Measurements from ENCODE around the gene HSF5. TPM values are rescaled to one million over a fixed set of nuclear protein-coding genes. Genes with fewer than 3 reads are reported as not detected.
"Not testable (repeated sequence)": the region's sequence is repeated elsewhere in the genome, so short reads cannot be mapped to it uniquely, and the experiment has no call there.

HSF5 gene
- total and polyA plus RNA-seq, 4 donors: 0.09 to 0.17 TPM; not detected in 2

- H3K4me1 ChIP-seq (ENCODE audit: control insufficient read depth in 4 of 4, insufficient read depth in 4 of 4, low read length in 3 of 4): peaks cover 0 to 10% (median 3%) of the 10 kb centered on the region in 4 donors
- no peak overlapping the region for H3K27ac ChIP-seq (ENCODE audit: low read depth in 1 of 2, low read length in 2 of 2)
- peaks cover 0 to 2% (median under 1%) of the 10 kb centered on the region in 4 donors for H3K36me3 ChIP-seq (ENCODE audit: control insufficient read depth in 4 of 4, insufficient read depth in 3 of 4, low read depth in 1 of 4, low read length in 3 of 4)
- WGBS: 55% methylated on average over 3 of the region's 3 CpGs
- H3K9me3 ChIP-seq (ENCODE audit: control insufficient read depth in 4 of 4, low read length in 3 of 4): no peaks in the 10 kb centered on the region
- no peak for DNase-seq (ENCODE audit: low spot score)
- H3K27me3 ChIP-seq (ENCODE audit: control insufficient read depth in 4 of 4, insufficient read depth in 4 of 4, low read length in 3 of 4): no peaks in the 10 kb centered on the region
- no peak overlapping the region for H3K4me3 ChIP-seq (ENCODE audit: low read depth in 1 of 3, low read length in 3 of 3)
- no peak overlapping the region for H3K9ac ChIP-seq (ENCODE audit: low read depth in 1 of 2, low read length in 2 of 2)
- no peak for TF ChIP-seq NR2F2 (IDR thresholded peaks at IDR 0.05)
- no peak for TF ChIP-seq HNF4A (conservative IDR thresholded peaks at IDR 0.05)
- no peak for TF ChIP-seq RAD21 (IDR thresholded peaks at IDR 0.05)
- no peak for TF ChIP-seq YY1 (IDR thresholded peaks at IDR 0.05)
- no peak for TF ChIP-seq ZBTB33 (IDR thresholded peaks at IDR 0.05)
- no peak for TF ChIP-seq CTCF (IDR thresholded peaks at IDR 0.05; ENCODE audit: low read depth, low read length, missing input control)
Measured at GRCh38 chr17:58398574-58399266, 89.5 kb downstream of the HSF5 start.

GRCh38 chr17:58397421-58397820 is 90.8 kb downstream of the HSF5 start:
- WGBS: 85% methylated on average over 5 of the region's 5 CpGs
- H3K27me3 ChIP-seq (ENCODE audit: control insufficient read depth in 4 of 4, insufficient read depth in 4 of 4, low read length in 3 of 4); H3K9ac ChIP-seq (ENCODE audit: low read depth in 1 of 2, low read length in 2 of 2); H3K4me3 ChIP-seq (ENCODE audit: low read depth in 1 of 3, low read length in 3 of 3); H3K27ac ChIP-seq (ENCODE audit: low read depth in 1 of 2, low read length in 2 of 2); H3K36me3 ChIP-seq (ENCODE audit: control insufficient read depth in 4 of 4, insufficient read depth in 3 of 4, low read depth in 1 of 4, low read length in 3 of 4); DNase-seq (ENCODE audit: low spot score); H3K9me3 ChIP-seq (ENCODE audit: control insufficient read depth in 4 of 4, low read length in 3 of 4): not testable (repeated sequence)
- H3K4me1 ChIP-seq (ENCODE audit: control insufficient read depth in 4 of 4, insufficient read depth in 4 of 4, low read length in 3 of 4): peaks cover 0 to 14% (median 3%) of the 10 kb centered on the region in 4 donors

- Histone ChIP-seq H3K9me3 (ENCODE audit: control insufficient read depth in 4 of 4, low read length in 3 of 4) (no peaks in the 10 kb centered on the region), H3K4me1 (ENCODE audit: control insufficient read depth in 4 of 4, insufficient read depth in 4 of 4, low read length in 3 of 4) (peaks cover 5 to 26% (median 13%) of the 10 kb centered on the region in 4 donors), H3K9ac (ENCODE audit: low read depth in 1 of 2, low read length in 2 of 2) (no peak overlapping the region), H3K27me3 (ENCODE audit: control insufficient read depth in 4 of 4, insufficient read depth in 4 of 4, low read length in 3 of 4) (no peaks in the 10 kb centered on the region), H3K36me3 (ENCODE audit: control insufficient read depth in 4 of 4, insufficient read depth in 3 of 4, low read depth in 1 of 4, low read length in 3 of 4) (no peaks in the 10 kb centered on the region), H3K4me3 (ENCODE audit: low read depth in 1 of 3, low read length in 3 of 3) (no peak overlapping the region), H3K27ac (ENCODE audit: low read depth in 1 of 2, low read length in 2 of 2) (no peak overlapping the region)
- 82% methylated on average over 4 of the region's 4 CpGs for WGBS
- TF ChIP-seq TAF1 (conservative IDR thresholded peaks at IDR 0.05) (no peak), FOXA2 (IDR thresholded peaks at IDR 0.05) (no peak), FOXA1 (IDR thresholded peaks at IDR 0.05) (no peak), JUND (IDR thresholded peaks at IDR 0.05) (no peak)
- no peak for DNase-seq (ENCODE audit: low spot score)
Measured at GRCh38 chr17:58396173-58396572, 92.0 kb downstream of the HSF5 start.

Measured in liver (tissue), 9 donors.